Stimulated activated CD4-positive, alpha-beta T cell treated with anti-CD3 and anti-CD28 coated beads, Interleukin-1b, Interleukin-23, amount 100 ng/mL, for 48 hours (primary cell): ENCODE data around the gene PIK3CA.
"Not testable (repeated sequence)": the region's sequence is repeated elsewhere in the genome, so short reads cannot be mapped to it uniquely, and the experiment has no call there.

Experiments
- DNase-seq: peaks from one replicate; pipeline ENCODE4 v3.0.0-alpha.2; 2020

Gene PIK3CA

GRCh38 chr3:179265875-179266274 lies 117.7 kb downstream of the PIK3CA start:
- no peak for DNase-seq

- no peak for DNase-seq
Measured at GRCh38 chr3:179266701-179267211, 118.6 kb downstream of the PIK3CA start.

- DNase-seq, result no peak
Measured at GRCh38 chr3:179268400-179269051, 120.4 kb downstream of the PIK3CA start.

GRCh38 chr3:179269152-179269707 lies 121.1 kb downstream of the PIK3CA start:
- no peak for DNase-seq

GRCh38 chr3:179272385-179272784 lies 124.2 kb downstream of the PIK3CA start:
- no peak for DNase-seq

GRCh38 chr3:179274434-179274833 lies 126.3 kb downstream of the PIK3CA start:
- DNase-seq, result not testable (repeated sequence)

- DNase-seq, result no peak
Measured at GRCh38 chr3:179276001-179276400, 127.8 kb downstream of the PIK3CA start.

GRCh38 chr3:179276743-179277142 lies 128.6 kb downstream of the PIK3CA start:
- DNase-seq, result no peak

GRCh38 chr3:179278151-179278550 lies 130.0 kb downstream of the PIK3CA start:
- no peak for DNase-seq

GRCh38 chr3:179278932-179279693 lies 131.0 kb downstream of the PIK3CA start:
- DNase-seq, result no peak

GRCh38 chr3:179279837-179280236 lies 131.7 kb downstream of the PIK3CA start:
- no peak for DNase-seq

- DNase-seq, result no peak
Measured at GRCh38 chr3:179281825-179282224, 133.7 kb downstream of the PIK3CA start.

GRCh38 chr3:179286331-179286730 lies 138.2 kb downstream of the PIK3CA start:
- no peak for DNase-seq

GRCh38 chr3:179288845-179289244 lies 140.7 kb downstream of the PIK3CA start:
- no peak for DNase-seq

- DNase-seq, result no peak
Measured at GRCh38 chr3:179289295-179289694, 141.1 kb downstream of the PIK3CA start.
